ENCODE measurements around the gene KRT25.

The KRT25 gene

DNA sequence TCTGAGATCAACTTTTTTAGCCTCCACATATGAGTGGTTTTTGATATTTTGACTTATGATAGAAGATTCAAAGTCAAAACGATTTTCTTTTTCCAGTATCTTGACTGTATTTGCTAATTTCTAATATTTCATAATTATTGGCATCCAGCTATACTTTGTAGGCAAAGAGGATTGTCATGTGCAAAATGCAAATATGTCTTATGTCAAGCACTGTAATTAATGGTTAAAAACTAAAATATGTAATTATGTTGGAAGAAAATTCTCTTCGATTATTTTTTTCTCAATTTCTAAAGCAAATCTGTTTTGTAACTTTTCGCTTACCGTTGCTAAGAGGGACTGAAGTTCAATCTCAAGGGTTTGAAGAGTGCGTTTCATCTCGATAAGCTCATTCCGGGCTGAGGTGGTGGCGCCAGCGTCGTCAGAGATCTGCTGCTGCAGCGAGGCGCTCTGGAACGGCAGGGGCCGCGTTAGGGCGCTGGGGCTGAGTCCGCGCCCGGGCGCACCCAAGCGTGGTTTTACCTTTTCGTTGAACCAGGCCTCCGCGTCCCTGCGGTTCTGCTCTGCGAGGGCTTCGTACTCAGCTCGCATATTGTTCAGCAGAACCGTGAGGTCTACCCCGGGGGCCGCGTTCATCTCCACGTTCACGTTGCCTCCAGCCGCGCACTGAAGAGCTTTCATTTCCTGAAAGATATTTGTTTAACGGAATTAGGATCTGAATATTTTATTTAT, 24.2 kb upstream of the KRT25 start:
- DNase-seq (ENCODE audit: insufficient read length, low spot score) (no peak), FAIRE-seq (no peak)
- TF ChIP-seq, protein P1, sequence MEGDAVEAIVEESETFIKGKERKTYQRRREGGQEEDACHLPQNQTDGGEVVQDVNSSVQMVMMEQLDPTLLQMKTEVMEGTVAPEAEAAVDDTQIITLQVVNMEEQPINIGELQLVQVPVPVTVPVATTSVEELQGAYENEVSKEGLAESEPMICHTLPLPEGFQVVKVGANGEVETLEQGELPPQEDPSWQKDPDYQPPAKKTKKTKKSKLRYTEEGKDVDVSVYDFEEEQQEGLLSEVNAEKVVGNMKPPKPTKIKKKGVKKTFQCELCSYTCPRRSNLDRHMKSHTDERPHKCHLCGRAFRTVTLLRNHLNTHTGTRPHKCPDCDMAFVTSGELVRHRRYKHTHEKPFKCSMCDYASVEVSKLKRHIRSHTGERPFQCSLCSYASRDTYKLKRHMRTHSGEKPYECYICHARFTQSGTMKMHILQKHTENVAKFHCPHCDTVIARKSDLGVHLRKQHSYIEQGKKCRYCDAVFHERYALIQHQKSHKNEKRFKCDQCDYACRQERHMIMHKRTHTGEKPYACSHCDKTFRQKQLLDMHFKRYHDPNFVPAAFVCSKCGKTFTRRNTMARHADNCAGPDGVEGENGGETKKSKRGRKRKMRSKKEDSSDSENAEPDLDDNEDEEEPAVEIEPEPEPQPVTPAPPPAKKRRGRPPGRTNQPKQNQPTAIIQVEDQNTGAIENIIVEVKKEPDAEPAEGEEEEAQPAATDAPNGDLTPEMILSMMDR (IDR thresholded peaks at IDR 0.05; ENCODE audit: insufficient read depth, missing control alignments), result no peak

DNA sequence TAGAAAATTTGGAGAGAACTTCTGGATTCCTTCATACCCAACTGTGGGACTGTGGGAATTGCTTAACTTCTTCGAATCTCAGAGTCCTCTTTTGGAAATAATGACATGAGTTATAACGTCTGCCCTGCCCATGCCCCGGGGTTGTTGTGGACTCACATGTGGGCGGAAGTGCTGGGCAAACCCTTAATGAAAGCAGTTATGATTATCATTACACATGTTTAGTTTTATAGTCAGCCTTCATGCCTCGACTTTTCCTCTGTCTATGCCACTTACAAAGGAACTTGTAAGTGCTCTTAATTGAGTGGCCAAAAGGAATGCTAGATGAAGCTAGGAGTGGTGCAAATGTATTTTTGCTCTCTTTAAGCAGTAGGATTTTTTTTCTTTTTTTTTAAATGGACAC, 23.3 kb upstream of the KRT25 start:
- FAIRE-seq, result no peak
- TF ChIP-seq, protein P1 (IDR thresholded peaks at IDR 0.05; ENCODE audit: insufficient read depth, missing control alignments), result no peak
- no peak for DNase-seq (ENCODE audit: insufficient read length, low spot score)

DNA sequence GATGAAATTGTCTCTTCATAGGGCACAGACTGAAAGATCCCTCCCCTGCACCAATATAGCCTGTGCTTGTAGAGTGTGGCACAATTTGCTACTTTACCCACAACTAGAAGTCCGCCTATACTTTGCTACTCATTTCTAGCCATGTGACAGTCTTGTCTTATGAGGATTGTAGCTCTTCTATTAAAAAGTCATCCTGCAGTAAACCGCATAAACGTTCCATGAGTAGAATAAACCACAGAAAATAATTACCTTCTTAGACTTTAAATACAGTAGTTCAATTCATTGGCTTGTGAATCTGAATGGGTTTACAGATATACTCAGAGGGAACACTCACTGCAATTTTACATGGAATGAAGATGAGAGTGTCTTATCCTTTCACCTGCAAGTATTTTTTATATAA, 22.8 kb upstream of the KRT25 start:
- TF ChIP-seq, protein P1 (IDR thresholded peaks at IDR 0.05; ENCODE audit: insufficient read depth, missing control alignments), result no peak
- FAIRE-seq, result no peak

DNA sequence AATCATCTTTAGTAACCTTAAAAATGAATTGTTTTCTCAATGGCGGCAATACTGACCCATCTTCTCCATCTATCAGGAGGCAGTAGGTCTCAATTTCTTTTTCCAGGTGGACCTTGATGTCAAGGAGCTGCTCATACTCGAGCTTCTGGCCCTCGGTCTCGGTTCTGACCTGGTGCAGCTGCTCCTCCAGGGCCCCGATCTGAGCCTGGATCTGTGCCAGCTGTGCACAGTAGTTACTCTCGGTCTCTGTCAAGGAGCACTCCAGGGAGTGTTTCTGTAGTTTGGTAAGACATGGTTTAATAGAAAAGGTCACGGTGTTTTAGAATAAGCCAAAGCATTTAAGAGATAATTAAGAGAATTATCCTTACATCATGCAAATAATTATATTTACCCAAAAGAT, 22.3 kb upstream of the KRT25 start:
- FAIRE-seq (no peak), DNase-seq (ENCODE audit: insufficient read length, low spot score) (no peak)
- TF ChIP-seq, protein P1 (IDR thresholded peaks at IDR 0.05; ENCODE audit: insufficient read depth, missing control alignments), result no peak

More for the DNA sequence above, 22.8 kb upstream of the KRT25 start:
- DNase-seq (ENCODE audit: insufficient read length, low spot score), result no peak

DNA sequence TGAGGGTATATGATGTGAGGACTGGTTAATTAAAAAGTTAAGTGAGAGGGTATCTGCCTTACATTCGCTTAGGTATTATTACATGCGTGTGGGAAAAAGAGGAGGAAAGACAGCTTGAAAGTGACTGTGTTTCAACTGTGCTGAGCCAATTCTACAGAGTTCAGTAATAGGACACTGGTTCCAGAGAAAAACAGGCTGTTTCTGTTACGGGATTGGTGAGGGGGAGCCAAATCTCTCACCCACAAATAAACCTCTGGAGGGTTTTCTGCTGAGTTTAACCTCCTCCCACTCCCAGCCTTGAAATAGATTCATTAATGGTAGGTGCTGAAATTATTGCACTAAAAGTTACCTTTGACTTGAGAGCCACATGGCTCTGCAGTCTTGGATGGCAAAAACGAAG, 20.8 kb upstream of the KRT25 start:
- FAIRE-seq (no peak), DNase-seq (ENCODE audit: insufficient read length, low spot score) (no peak)
- TF ChIP-seq, protein P1 (IDR thresholded peaks at IDR 0.05; ENCODE audit: insufficient read depth, missing control alignments), result no peak

DNA sequence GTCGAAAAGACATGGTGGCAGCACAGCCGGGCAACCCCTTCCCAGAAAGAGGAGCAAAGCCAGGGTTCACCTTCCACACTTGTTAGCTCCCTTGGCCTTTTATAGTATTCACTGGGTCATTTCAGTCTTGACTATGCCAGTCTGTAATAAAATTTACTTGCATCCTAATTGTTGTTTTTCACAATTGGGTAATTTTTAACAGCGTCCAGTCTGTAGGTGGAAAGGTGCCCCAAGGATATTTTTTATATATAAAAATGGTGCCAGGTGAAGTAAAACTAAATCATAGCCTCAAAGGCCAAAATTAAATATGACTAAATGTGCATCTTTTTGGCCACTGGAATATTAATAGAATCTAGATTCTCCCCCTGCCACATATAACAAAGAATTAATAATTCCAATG, 17.0 kb upstream of the KRT25 start, which contains the start of gene KRT26:
TSS of gene KRT26 (minus strand) at position 101 of the 400 bp plus-strand sequence. CDS start at position 13, 88 bp downstream.
- no peak for FAIRE-seq
- no peak for DNase-seq (ENCODE audit: insufficient read length, low spot score)
- TF ChIP-seq, protein P1 (IDR thresholded peaks at IDR 0.05; ENCODE audit: insufficient read depth, missing control alignments), result no peak

DNA sequence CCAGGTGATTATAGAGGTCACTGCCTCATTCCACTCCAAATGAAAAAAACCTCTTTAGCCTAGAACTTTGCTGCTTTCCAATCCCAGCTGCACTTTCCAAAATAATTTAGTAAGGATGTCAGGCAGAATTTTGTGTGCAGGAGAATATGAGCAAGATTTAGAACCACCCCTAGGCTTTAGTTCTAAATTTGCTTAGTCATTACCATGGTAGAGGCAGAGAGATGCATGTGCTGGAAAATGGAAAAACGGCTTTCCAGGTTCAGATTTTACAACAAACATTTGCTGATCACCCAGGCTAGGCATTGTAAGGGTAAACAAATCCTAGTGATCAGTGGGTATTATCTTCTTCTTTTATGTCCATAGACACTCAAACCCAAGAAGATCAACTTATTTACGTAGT, 10.5 kb upstream of the KRT25 start:
- no peak for DNase-seq (ENCODE audit: insufficient read length, low spot score)
- TF ChIP-seq, protein P1 (IDR thresholded peaks at IDR 0.05; ENCODE audit: insufficient read depth, missing control alignments), result no peak
- FAIRE-seq, result no peak
